H7 (cell line): ENCODE results near the gene INSIG2. TPM values are rescaled to one million over a fixed set of nuclear protein-coding genes. Genes with fewer than 3 reads are reported as not detected.

Experiments used
- DNase-seq: peaks from one replicate; pipeline ENCODE4 v3.0.0; 2012
- H3K27me3 ChIP-seq: 2 replicates; pipeline ENCODE4 v1.6.0; 2011; ENCODE audit warnings: mild to moderate bottlenecking, low read length; ENCODE audit not compliant: control insufficient read depth, insufficient read depth
- H3K36me3 ChIP-seq: replicated peaks from 2 replicates; pipeline ENCODE4 v1.5.1; 2011; ENCODE audit warnings: low read length; ENCODE audit not compliant: control insufficient read depth, insufficient read depth
- H3K4me3 ChIP-seq: 2 replicates; pipeline ENCODE4 v1.5.1; 2011; ENCODE audit warnings: low read depth, mild to moderate bottlenecking, control low read depth, low read length, moderate library complexity; ENCODE audit not compliant: insufficient read depth
- total RNA-seq: library from RNA; depleted of rRNA; stranded (reverse); fragments of >200 nt; shearing (Covaris generic); gene quantifications from 2 replicates; pipeline ENCODE4 v1.2.3, GENCODE V29; 2014

Gene INSIG2
- total RNA-seq, 1 experiment from 2014 or later: 4.6 TPM

GRCh38 chr2:118102433-118103082 lies 14.3 kb downstream of the INSIG2 start:
- DNase-seq: no peak
- no peaks in the 10 kb centered on the region; the same call in 1 of the 2 replicates for H3K36me3 ChIP-seq
- no peaks in the 10 kb centered on the region for H3K27me3 ChIP-seq
- no peak overlapping the region for H3K4me3 ChIP-seq

DNA sequence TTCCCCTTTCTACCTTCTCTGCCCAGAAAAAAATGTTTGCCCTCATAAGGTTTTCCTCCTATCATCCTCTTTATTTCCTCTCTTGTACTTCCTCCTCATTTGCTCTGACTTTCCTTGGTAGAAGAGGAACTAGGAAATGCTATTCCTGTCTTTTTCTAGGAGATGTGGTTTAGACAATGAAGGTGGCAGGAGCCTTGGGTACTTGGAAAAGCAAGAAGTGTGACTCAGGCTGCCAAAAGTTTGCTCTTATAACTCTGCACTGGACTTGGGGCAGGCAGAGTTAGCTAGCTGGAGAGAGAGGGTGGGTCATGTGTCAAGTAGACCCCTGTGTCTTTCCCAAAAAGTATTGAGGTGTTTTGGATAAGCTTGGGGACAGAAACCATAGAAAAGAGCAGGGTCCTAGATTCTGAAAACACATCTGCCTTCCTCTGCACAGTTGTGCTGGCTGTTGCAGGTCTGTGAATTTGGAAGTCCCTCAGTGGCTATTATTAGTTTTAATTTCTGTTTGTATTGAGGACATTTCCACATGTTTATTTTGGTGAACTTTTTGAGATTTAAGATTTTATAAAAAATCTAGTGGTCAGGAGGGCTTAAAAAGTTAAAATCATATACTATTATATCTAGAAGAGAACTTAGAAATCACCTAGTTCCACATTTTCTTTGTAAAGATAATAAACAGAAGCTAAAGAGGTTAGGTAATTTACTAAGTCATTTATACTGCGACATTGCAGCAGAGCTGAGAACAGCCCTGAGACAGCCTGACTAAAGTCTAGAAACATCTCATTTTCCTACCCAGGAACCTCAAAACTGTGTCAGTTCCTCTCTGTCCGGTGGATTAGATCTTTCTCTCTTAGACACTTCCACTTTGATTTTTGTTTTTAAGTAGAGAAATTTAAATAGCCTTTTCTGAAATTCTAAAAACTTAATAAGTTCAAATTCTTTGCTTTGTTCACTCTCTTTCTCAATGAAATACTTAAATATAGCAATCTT lies 16.0 kb downstream of the INSIG2 start:
- no peaks in the 10 kb centered on the region for H3K27me3 ChIP-seq
- H3K4me3 ChIP-seq: no peak overlapping the region
- H3K36me3 ChIP-seq: no peaks in the 10 kb centered on the region; the same call in 1 of the 2 replicates
- no peak for DNase-seq

DNA sequence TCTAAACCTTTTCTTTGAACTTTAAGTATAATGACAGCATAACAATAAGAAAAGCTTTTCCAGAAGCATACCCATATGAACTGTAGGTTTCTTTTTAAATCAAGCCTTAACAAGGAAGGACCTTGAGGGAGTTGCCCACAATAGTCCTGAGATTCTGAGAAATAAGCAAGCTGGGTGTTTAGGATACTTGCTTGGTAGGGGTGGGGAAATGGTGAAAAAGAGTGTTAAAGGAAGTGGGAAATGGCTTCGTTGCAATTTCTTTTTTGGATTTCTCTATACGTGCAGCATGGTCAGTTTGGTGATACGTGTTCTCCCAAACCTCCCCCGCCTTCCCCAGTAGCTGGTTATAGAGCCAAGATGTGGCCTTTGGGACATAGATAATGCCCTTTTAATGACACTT lies 17.2 kb downstream of the INSIG2 start:
- no peak for DNase-seq
- Histone ChIP-seq H3K27me3 (no peaks in the 10 kb centered on the region), H3K36me3 (no peaks in the 10 kb centered on the region; the same call in 1 of the 2 replicates), H3K4me3 (no peak overlapping the region)

DNA sequence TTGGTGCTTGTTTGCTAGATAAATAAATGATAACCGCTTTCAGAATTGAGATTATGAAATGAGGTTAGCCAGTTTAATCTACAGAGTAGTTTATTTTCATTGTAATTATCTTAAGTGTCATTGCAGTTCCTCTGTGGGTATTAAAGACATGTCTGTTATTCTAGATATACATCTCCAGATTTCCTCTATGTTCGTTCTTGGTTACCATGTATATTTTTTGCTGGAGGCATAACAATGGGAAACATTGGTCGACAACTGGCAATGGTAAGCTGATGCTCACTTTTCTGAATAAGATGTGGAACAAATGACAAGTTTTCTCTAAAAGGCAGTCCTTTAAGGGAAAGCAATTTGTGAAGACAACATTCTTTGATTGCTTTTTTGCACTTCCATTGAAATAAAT lies 18.7 kb downstream of the INSIG2 start:
- H3K4me3 ChIP-seq: no peak overlapping the region
- H3K36me3 ChIP-seq: no peaks in the 10 kb centered on the region; the same call in 1 of the 2 replicates
- no peak for DNase-seq
- H3K27me3 ChIP-seq: no peaks in the 10 kb centered on the region

DNA sequence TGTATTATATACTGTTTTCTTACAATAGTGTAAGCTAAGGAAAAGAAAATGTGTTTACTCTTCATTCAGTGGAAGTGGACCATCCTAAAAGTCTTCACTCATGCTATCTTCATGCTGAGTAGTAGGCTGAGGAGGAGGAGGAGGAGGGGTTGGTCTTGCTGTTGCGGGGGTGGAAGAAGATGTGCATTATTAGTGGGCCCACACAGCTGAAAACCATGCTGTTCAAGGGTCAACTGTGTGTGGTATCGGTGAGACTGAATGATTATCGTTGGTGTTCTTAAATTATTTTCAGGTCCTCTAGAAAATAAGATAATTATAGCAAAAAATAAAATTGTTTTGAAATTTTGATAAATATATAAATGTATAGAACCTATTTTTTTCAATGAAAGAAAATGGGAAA lies 22.0 kb downstream of the INSIG2 start:
- no peak for DNase-seq
- Histone ChIP-seq H3K4me3 (no peak overlapping the region), H3K27me3 (no peaks in the 10 kb centered on the region), H3K36me3 (no peaks in the 10 kb centered on the region; the same call in 1 of the 2 replicates)

- Histone ChIP-seq H3K36me3 (no peaks in the 10 kb centered on the region; the same call in 1 of the 2 replicates), H3K4me3 (no peak overlapping the region), H3K27me3 (no peaks in the 10 kb centered on the region)
- DNase-seq: no peak
Observed at GRCh38 chr2:118110991-118111390, 22.7 kb downstream of the INSIG2 start.

GRCh38 chr2:118112771-118113334 lies 24.6 kb downstream of the INSIG2 start:
- DNase-seq: no peak
- Histone ChIP-seq H3K4me3 (no peak overlapping the region), H3K27me3 (no peaks in the 10 kb centered on the region), H3K36me3 (no peaks in the 10 kb centered on the region)

- Histone ChIP-seq H3K4me3 (no peak overlapping the region), H3K36me3 (no peaks in the 10 kb centered on the region), H3K27me3 (no peaks in the 10 kb centered on the region)
- DNase-seq: no peak
Observed at GRCh38 chr2:118114863-118115262, 26.6 kb downstream of the INSIG2 start.

DNA sequence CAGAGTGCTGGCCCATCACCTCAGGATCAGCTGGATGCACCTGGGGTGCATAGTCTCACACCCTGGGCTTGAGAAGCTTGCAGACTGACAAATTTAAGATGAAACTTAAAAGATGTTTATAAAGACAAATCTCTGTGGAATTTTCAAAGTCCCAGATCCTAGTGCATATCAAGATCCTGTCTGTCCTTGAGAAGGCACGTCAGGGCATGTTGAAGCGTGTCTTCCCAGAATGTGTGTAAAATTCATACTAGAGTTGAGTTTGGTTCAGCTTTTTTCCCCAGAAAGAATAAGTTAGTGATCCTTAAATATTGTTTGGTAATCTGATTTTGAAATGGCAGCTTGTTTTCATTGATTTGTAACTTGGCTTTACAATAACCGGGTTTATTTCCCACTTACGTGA lies 27.5 kb downstream of the INSIG2 start:
- Histone ChIP-seq H3K36me3 (no peaks in the 10 kb centered on the region), H3K4me3 (no peak overlapping the region), H3K27me3 (no peaks in the 10 kb centered on the region)
- no peak for DNase-seq

DNA sequence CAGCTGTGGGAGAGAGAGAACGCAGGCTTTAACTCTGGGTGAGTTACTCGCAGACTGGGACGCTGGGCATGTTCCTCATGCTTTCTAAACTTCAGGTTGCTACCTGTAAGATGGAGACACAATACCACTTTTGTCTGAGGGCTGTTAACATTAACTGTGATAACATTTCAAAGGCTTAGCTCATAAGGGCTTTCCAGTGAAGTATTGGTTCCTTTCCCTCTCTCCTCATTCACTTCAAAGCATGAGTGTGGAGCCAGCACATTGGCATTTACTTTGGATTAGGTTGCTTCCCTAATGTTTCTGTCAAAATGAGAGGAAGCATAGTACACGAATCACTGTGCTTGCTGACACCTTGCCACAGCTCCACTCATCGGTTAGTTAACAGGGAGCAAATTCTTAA lies 30.2 kb downstream of the INSIG2 start:
- Histone ChIP-seq H3K36me3 (no peaks in the 10 kb centered on the region), H3K27me3 (no peaks in the 10 kb centered on the region), H3K4me3 (no peak overlapping the region)
- DNase-seq: no peak

DNA sequence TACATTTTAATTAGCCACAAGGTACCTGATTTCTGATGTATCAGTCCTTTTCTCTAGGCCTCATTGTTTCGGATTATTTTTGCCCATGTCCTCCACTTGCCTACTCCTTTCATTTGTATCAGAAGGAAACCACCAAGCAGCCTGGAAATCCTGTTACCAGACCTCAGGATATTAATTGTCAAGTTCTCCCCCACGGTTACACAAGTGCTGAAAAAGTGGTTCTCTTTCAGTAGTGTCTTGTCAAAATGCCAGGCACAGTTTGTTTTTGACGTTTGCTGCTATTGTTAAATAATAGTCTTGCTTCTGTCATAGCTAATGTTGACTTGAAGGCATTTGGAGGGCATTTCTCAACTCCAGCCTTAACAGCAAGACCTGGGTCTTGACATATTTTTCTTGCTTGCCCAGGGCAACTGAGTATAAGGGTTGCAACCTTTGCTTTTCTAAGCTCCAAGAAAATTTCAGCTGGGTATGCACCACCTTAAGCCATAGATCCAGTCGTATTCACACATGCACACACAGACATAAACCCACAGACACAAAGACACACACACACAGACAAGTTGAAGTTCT lies 31.0 kb downstream of the INSIG2 start:
- Histone ChIP-seq H3K4me3 (no peak overlapping the region), H3K36me3 (no peaks in the 10 kb centered on the region)
- no peak for DNase-seq

GRCh38 chr2:118119761-118120400 lies 31.6 kb downstream of the INSIG2 start:
- H3K27me3 ChIP-seq: no peaks in the 10 kb centered on the region
- no peak overlapping the region for H3K4me3 ChIP-seq
- no peak for DNase-seq
- no peaks in the 10 kb centered on the region for H3K36me3 ChIP-seq

More for the DNA sequence above, 31.0 kb downstream of the INSIG2 start:
- H3K27me3 ChIP-seq: no peaks in the 10 kb centered on the region

DNA sequence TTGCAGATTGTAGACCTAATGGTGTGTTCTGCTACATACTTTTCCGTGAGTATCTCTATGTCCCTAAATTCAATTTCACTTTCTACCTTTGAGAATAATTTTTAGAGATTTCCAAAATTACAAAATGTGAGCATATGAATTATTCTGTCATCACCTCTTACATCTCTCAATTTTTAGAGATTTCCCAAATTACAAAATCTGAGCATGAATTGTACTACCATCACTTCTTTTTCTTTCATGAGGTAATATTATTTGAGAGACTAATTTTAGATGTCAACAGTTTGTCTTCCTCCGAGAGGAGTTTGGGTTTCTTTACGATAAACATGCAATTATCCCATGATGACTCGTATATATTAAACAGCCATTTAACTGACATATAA lies 32.1 kb downstream of the INSIG2 start:
- no peak for DNase-seq

GRCh38 chr2:118121101-118121500 lies 32.8 kb downstream of the INSIG2 start:
- no peaks in the 10 kb centered on the region for H3K27me3 ChIP-seq
- no peak overlapping the region for H3K4me3 ChIP-seq
- no peaks in the 10 kb centered on the region for H3K36me3 ChIP-seq
- DNase-seq: no peak

More for the DNA sequence above, 32.1 kb downstream of the INSIG2 start:
- no peak overlapping the region for H3K4me3 ChIP-seq
- no peaks in the 10 kb centered on the region for H3K27me3 ChIP-seq
- no peaks in the 10 kb centered on the region for H3K36me3 ChIP-seq
